Measurements from ENCODE around the gene MT1HL1.
"Not testable (repeated sequence)": the region's sequence is repeated elsewhere in the genome, so short reads cannot be mapped to it uniquely, and the experiment has no call there.

Gene MT1HL1

GRCh38 chr1:237013608-237014007 is 9.4 kb upstream of the MT1HL1 start:
- DNase-seq: no peak

DNA sequence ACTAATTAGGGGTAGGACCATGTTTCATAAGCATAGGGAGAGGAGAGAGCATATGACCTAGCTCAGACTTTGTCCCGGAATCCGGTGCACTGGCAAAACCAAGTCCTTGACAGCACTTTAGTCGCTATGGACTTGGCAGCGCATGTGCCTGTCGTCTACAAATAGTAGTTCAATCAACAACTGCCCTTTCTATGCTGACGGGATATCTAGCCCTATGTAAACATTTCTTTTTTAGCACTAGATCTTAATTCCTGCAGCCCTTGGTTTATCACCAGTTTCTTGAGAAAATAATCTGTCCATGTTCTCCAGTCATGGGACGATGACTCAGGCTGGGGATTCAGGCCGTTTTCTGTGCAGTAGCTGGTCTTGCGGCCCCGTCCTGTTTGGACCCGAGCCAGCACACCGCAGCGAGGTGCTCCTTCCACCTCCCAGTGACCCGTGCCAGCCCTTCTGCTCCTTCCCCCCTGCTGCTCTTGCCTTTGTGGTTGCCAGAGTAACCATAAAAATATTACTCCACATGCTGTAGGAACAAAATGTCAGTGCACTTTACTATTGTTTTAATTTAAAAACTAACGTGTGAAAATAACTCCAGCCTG is 8.6 kb upstream of the MT1HL1 start:
- DNase-seq: peak; percentile 45

DNA sequence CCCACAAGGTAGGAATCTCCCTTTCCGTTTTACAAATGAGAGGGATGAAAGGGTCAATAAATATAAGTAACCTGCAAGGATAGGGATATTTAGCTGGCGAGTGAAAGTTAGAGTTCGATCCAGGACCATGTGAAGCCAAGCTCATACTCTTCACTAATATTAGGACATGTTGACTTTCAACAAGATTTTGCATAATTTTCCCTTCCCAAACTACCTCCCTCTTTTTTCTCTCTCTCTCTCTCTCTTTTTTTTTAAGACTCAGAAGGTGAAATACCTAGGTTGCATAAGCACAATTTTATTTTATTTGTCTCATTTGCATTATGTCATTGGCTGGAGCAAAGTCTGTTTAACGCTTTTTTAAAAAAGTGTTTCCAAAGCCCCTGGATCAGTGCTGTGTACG is 8.1 kb upstream of the MT1HL1 start:
- no peak for DNase-seq

- no peak for DNase-seq
These were observed 7.2 kb upstream of the MT1HL1 start for GRCh38 chr1:237011432-237011831.

- no peak for DNase-seq
These were observed 5.4 kb upstream of the MT1HL1 start for GRCh38 chr1:237009611-237010010.

- DNase-seq: no peak
These were observed 3.1 kb upstream of the MT1HL1 start for GRCh38 chr1:237007147-237007881.

- DNase-seq: no peak
These were observed 1.4 kb upstream of the MT1HL1 start for GRCh38 chr1:237005674-237006073.

DNA sequence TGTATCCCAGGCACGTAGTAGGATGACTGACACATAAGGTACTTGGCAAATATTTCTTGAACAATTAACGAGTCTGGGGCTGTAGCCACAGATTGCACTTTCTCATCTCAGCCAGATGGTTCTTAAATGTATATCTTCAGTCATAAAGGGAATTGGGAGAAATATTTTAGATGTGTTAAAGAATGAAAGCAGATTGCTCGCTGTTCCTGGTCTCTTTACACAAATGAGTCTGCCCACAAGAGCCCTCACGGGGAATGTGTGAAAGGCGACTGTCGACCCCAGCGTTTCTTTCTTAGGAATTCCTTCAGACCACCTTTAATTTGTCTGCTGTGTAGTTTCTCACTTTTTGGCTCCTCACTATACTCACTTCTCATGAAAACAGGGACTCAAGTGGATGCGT is 725 bp downstream of the MT1HL1 start:
- DNase-seq: no peak

- no peak for DNase-seq
These were observed 4.0 kb downstream of the MT1HL1 start for GRCh38 chr1:237000191-237000590.

DNA sequence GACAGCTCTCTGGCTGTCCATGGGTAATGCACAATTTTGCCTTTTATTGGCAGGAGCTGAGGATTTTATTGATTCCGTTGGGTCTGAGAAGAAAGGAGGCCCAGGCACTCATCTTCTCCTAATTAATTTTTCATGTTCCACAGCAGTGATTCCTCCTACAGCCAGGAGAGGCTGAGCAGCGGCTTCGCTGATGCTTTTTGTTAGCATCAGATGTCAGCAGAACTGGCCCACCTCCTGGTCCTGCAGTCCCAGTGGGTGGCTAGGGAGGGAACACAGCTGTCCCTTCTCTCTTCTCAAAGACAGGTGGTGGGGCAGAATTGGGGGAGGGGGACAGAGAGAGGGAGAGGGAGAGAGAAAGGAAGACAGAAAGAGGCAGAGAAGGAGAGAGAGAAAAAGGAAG is 5.7 kb downstream of the MT1HL1 start:
- no peak for DNase-seq

- no peak for DNase-seq
These were observed 6.4 kb downstream of the MT1HL1 start for GRCh38 chr1:236997882-236998281.

GRCh38 chr1:236997361-236997760 is 6.9 kb downstream of the MT1HL1 start:
- DNase-seq: no peak

DNA sequence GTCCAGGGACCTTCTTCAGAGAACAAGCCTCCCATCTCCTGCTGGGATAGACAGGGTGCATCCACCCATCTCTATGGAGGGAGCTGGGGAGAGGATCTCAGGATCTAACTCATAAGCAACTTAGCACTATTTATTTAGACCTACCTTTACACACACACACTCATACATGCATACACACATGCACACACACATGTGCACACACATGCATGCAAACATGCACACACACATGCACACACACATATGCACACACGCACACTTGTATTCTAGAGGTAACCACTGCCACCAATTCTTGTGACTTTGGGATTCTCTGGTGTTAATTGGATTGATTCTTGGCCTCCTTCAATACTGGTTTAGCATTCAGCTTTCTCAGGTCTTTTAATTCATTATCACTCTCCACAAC is 9.8 kb downstream of the MT1HL1 start:
- no peak for DNase-seq

GRCh38 chr1:236992449-236992848 is 11.8 kb downstream of the MT1HL1 start:
- no peak for DNase-seq

DNA sequence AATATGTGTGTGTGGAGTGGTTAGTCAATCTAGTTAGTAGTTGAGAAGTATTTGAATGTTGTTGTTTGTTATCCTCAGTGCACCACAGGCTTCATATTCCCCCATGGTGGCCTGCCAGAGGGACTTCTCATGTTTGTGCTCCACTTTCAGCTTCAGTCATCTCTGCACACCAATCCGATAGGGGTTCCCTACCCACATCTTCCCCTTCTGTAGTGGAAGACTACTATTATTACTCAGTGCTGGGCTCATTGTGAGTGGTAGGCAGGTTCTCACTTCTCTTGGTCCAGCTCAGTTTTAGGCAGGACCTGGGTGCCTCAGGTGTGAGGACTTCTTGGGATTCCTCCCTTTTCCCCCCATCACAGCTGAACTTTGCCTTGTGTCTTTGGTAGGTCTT is 14.2 kb downstream of the MT1HL1 start:
- DNase-seq: no peak

DNA sequence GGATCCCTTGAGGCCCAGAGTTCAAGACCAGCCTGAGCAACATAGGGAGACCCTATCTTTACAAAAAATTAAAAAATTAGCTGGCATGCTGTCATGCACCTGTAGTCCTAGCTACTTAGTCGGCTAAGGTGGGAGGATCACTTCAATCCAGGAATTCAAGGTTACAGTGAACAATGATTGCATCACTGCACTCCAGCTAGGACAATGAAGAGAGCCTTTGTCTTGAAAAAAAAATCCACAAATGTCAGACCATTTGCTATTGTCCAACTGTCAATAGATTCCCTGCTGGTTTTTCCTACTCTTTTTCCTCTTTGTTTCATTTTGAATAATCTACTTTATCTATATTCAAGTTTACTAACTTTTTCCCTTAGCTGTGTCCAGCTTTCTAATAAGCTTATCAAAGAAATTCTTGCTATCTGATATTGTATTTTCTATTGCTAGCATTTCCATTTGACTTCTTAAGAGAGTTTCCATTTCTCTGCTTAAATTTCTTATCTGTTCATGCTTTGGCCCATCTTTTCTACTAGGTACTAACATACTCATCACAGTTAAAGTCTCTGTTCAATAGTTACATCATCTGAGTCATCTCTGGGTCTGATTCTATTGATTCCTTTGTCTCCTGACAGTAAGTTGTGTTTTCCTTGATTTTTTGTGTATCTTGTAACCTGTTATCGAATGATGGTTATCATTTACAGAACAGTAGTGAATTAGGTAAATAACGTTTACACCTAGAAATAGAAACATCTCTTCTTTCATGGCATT is 14.8 kb downstream of the MT1HL1 start:
- DNase-seq: no peak

- no peak for DNase-seq
These were observed 20.4 kb downstream of the MT1HL1 start for GRCh38 chr1:236983818-236984217.

DNA sequence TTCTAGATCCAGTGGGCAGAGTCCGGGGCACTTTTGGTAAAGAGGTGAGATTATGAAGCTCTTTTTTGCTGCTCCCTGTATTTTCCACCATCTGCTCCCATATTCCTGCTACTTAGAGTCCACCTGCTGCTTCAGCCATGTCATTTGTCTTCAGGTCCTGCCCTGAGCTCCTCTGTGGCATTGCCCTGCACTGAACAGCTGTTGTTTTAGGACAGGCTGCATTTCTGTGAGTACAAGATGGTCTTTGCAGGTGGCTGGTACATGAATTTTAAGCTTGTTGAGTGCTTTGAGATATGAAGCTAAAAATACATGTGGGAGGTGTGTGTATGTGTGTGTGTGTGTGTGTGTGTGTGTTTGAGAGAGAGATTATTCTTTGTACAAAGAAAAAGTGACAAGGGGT is 21.9 kb downstream of the MT1HL1 start:
- no peak for DNase-seq

GRCh38 chr1:236981431-236981830 is 22.8 kb downstream of the MT1HL1 start:
- not testable (repeated sequence) for DNase-seq

GRCh38 chr1:236980673-236981072 is 23.6 kb downstream of the MT1HL1 start:
- no peak for DNase-seq

GRCh38 chr1:236979149-236979900 is 24.9 kb downstream of the MT1HL1 start:
- DNase-seq: no peak

DNA sequence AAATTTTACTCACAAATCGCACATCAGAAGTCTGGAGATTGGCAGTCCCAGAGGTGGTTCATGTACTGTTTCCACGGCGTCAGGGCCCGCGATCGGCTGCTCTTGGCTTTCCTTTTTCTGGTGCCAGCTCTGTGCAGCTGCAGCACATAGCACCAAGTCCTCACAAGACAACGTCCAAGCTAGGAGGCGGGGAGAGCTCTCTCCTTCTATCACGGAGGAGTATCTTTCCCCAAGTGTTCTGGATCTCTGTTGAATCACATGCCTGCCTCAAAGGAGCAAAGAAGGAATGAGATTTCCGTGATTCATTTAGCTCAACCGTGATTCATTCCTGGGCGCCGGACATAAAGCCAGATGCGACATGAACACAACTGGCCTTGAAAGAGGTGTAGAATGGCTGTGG is 25.5 kb downstream of the MT1HL1 start:
- no peak for DNase-seq

DNA sequence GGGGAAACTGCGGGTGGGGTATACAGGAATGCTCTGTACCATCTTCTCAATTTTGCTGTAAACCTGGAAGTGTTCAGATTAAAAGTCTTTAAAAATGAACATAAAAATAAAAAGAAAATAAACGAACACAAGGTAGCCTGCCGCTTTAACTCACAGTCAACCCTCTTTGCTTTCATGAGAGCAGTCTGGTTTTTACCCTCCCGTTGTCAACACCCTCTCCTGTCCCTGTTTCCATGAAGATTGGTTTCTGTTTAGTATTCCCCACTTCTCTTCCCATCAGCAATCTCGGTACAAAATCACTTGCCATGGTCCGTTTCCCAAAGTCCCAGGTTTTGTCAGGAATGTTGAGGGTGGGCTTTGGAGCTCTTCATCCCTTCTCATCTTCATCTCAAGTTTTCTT is 28.8 kb downstream of the MT1HL1 start:
- no peak for DNase-seq
